Measurements from ENCODE around the gene PDHX.

The PDHX gene

DNA sequence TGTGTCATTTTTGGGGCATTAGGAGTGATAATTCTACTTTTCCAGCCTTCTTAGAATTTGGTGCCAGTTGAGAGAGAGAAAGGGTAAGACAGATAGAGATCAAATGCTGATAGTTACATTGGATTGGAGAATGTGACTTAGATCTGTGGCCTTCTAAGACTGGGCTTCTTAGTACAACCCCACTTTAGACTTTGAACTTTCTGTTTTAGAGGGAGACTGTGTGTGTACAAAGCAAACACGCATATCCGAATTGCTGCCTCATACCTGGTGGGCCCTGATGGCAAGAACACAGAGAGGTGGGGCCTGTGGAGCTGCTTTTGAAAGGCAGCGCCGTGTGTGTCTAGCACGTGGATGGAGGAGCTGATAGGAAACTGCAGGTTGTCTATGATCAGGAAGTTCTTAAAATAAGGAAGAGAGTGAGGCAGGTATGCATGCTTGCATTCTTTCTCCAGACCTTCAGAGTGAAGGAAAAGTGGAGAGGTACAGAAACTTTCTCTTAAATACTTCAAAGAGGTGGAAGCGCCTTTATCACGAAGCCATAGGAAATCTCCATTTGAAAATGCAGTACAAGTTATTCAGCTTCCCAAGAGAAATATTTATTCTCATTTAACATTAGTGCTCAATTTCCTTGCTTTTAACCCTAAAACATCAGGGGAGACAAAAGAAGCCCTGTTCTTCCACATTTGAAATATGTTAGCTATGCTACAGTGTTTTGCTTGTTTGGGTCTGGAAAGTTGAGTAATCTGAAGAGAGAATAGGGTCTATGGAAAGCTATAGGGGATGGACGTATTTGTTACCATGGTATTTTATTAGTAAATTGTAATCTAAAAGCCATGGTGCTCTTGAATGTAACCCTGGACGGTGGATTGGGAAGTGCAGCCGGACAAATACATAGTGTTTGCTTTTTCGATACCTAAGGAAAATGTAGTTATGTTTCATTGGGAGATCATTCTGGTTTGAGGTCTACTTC lies 13.7 kb downstream of the PDHX start:
- H3K4me3 ChIP-seq (ENCODE audit: low read depth, low read length): no peak overlapping the region
- TF ChIP-seq, protein P1, sequence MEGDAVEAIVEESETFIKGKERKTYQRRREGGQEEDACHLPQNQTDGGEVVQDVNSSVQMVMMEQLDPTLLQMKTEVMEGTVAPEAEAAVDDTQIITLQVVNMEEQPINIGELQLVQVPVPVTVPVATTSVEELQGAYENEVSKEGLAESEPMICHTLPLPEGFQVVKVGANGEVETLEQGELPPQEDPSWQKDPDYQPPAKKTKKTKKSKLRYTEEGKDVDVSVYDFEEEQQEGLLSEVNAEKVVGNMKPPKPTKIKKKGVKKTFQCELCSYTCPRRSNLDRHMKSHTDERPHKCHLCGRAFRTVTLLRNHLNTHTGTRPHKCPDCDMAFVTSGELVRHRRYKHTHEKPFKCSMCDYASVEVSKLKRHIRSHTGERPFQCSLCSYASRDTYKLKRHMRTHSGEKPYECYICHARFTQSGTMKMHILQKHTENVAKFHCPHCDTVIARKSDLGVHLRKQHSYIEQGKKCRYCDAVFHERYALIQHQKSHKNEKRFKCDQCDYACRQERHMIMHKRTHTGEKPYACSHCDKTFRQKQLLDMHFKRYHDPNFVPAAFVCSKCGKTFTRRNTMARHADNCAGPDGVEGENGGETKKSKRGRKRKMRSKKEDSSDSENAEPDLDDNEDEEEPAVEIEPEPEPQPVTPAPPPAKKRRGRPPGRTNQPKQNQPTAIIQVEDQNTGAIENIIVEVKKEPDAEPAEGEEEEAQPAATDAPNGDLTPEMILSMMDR (IDR thresholded peaks at IDR 0.05; ENCODE audit: insufficient read depth, low read depth, low read length, missing control alignments): no peak
- DNase-seq (ENCODE audit: low read depth): no peak

DNA sequence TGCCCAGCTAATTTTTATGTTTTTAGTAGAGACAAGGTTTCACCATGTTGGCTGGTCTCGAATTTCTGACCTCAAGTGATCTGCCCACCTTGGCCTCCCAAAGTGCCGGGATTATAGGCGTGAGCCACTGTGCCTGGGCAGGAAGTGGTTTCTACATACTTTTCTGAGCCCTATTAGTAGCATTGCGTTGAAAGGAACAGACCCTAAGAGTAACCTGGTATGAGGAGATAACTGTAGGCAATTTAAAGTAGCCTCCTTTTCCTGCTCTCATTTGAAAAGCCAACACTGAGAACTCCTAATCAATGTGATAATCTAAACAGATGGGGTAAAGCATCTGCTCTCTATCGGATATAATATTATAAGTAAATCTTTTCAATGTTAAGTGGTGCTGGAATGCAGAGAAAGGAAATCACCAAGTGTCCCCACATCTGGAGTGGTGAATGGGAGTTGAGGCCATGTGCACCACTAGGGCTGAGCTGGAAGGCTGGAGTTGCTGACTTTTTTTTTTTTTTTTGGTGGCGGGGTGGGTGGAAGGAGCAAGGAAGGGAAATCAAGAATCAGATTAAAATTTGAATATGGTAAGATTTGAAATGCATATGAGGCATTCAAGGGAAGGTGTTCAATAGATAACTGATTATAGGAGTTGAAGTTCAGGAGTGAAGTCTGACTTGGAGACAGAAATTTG lies 20.7 kb downstream of the PDHX start:
- H3K4me3 ChIP-seq (ENCODE audit: low read depth, low read length): no peak overlapping the region
- TF ChIP-seq, protein P1 (IDR thresholded peaks at IDR 0.05; ENCODE audit: insufficient read depth, low read depth, low read length, missing control alignments): no peak
- DNase-seq (ENCODE audit: low read depth): no peak

DNA sequence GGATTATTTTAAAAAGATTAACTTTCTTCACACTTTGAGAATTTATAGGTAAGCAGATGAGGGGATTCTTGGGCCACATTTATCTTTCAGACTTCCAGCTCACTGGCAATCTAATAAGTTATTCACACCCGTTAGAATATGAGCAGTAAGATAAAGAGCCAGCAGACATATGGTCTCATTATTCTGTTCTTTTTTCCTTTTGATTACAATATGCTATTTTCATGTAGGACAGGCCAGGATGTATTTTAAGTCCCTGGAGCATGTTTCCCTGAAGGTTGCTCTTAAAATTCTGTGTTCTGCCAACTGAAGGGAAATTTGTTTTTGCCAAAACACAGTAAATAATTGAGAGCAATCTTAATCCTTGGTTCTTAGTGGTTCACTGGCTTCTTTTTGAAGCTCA lies 22.2 kb downstream of the PDHX start:
- TF ChIP-seq, protein P1 (IDR thresholded peaks at IDR 0.05; ENCODE audit: insufficient read depth, low read depth, low read length, missing control alignments): no peak
- H3K4me3 ChIP-seq (ENCODE audit: low read depth, low read length): no peak overlapping the region

DNA sequence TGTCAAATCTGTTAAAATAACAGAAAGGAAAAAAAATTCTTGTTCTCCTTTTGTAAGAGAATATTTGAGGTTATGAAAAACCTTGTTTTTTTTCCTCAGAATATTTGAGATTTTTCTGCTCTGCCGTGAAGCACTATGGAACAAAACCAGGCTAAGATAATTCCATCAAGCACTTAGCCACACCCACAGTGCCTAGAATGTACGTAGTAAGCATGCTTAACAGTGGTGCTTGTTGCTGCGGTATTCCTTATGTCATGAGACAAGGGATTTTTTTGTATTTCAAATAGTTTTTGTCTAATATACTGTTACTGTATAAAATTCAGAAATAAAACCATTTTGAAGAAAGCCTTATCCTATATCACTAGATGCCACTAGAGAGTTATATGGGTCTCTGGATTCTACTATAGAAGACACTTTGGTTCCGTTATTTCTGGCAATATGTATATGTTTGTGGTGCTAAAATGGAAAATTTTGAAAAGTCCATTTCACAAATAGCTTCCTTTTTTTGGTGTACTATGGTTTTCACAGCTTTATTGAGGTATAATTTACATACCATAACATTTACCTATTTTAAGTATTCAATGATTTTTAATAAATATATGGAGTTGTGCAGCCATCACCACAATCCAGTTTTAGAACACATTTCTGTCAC lies 23.7 kb downstream of the PDHX start:
- no peak overlapping the region for H3K4me3 ChIP-seq (ENCODE audit: low read depth, low read length)
- DNase-seq (ENCODE audit: low read depth): peak; percentile 24
- TF ChIP-seq, protein P1 (IDR thresholded peaks at IDR 0.05; ENCODE audit: insufficient read depth, low read depth, low read length, missing control alignments): no peak

More for the DNA sequence above, 22.2 kb downstream of the PDHX start:
- no peak for DNase-seq (ENCODE audit: low read depth)

DNA sequence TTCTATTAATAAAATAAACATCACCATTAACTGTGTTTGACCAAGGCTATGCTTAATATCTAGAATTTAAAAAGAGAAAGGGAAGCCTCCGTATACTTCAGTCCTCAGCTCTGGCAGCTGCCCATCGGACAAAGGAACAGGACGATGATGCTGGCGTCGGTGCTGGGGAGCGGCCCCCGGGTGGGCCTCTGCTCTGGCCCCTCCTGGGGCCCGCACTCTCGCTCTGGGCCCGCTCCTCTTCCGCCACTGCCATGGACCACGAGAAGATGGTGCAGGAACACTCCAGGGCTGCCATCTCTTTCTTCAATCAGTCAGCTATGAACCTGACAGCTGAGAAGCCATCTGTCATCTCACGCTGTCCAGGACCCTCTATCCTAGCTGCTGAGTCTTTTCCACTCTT lies 25.3 kb downstream of the PDHX start:
- TF ChIP-seq, protein P1 (IDR thresholded peaks at IDR 0.05; ENCODE audit: insufficient read depth, low read depth, low read length, missing control alignments): no peak

DNA sequence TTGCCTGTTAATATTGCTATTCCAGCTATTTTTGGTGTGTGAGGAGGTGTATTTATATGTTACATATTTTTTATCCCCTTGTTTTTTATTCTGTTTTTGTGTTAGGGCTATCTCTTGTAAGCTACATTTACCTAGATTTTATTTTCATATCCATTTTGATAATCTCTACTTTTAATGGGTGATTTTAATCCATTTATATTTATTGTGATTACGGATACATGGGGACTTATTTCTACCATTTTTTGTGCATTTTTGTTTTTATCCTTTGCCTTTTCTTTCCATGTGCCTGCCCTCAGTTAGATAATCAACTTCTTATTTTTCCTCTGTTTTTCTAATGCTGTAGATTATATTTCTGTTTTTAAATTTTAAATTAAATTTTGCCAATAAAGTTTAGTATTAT lies 28.3 kb downstream of the PDHX start:
- no peak overlapping the region for H3K4me3 ChIP-seq (ENCODE audit: low read depth, low read length)
- TF ChIP-seq, protein P1 (IDR thresholded peaks at IDR 0.05; ENCODE audit: insufficient read depth, low read depth, low read length, missing control alignments): no peak
- no peak for DNase-seq (ENCODE audit: low read depth)

More for the DNA sequence above, 25.3 kb downstream of the PDHX start:
- no peak for DNase-seq (ENCODE audit: low read depth)
- H3K4me3 ChIP-seq (ENCODE audit: low read depth, low read length): no peak overlapping the region
